HG02588 (cell line): ENCODE results near the gene HSPA6.
"Not testable (repeated sequence)": the region's sequence is repeated elsewhere in the genome, so short reads cannot be mapped to it uniquely, and the experiment has no call there.

ENCODE experiments used
- ATAC-seq: cut with Tn5 transposase; IDR thresholded peaks from one replicate; pipeline ENCODE4 v1.9.1; 2021; ENCODE audit warnings: mild to moderate bottlenecking, moderate library complexity; ENCODE audit not compliant: unreplicated experiment

The HSPA6 gene

DNA sequence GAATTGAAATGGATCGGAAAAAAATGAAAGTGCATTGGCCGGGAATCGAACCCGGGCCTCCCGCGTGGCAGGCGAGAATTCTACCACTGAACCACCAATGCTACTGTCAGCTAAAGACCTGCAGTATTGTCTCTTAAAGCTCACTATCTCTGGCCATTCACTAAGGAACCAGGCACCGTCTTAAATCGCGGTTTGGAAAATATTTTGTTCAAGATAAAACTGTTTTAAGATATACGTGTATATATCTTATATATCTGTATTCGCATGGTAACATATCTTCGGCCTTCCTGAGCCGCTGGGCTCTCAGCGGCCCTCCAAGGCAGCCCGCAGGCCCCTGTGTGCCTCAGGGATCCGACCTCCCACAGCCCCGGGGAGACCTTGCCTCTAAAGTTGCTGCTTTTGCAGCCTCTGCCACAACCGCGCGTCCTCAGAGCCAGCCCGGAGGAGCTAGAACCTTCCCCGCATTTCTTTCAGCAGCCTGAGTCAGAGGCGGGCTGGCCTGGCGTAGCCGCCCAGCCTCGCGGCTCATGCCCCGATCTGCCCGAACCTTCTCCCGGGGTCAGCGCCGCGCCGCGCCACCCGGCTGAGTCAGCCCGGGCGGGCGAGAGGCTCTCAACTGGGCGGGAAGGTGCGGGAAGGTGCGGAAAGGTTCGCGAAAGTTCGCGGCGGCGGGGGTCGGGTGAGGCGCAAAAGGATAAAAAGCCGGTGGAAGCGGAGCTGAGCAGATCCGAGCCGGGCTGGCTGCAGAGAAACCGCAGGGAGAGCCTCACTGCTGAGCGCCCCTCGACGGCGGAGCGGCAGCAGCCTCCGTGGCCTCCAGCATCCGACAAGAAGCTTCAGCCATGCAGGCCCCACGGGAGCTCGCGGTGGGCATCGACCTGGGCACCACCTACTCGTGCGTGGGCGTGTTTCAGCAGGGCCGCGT is at the start of gene HSPA6:
Gene HSPA6, plus strand, starts transcription at position 724 of the 925 bp plus-strand sequence. Its CDS starts 119 bp downstream, at position 843.
- peak; percentile 47 for ATAC-seq

DNA sequence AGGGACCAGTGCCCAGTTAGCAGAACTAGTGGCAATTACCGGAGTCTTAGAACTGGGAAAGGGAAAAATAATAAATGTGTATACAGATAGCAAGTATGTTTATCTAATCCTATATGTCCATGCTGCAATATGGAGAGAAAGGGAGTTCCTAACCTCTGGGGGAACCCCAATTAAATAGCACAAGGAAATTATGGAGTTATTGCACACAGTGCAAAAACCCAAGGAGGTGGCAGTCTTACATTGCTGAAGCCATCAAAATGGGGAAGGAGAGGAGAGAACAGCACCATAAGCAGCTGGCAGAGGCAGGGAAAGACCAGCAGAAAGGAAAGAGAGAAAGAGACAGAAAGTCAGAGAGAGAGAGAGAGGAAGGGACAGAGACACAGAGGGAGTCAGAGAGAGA is 46.6 kb upstream of the HSPA6 start:
- ATAC-seq = not testable (repeated sequence)

DNA sequence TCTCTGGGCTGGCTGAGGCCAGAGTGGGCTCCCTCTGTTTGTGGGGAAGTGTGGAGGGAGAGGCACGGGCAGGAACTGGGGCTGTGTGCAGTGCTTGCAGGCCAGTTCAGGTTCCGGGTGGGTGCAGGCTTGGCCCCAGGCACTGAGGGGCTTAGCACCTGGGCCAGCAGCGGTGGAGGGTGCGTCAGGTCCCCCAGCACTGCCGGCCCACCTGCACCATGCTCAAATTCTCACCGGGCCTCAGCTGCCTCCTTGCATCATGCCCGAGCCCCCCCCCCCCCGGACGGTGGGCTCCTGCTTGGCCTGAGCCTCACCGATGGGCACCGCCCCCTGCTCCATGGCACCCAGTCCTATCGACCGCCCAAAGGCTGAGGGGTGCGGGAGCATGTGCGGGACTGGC is 45.4 kb upstream of the HSPA6 start:
- no peak for ATAC-seq

DNA sequence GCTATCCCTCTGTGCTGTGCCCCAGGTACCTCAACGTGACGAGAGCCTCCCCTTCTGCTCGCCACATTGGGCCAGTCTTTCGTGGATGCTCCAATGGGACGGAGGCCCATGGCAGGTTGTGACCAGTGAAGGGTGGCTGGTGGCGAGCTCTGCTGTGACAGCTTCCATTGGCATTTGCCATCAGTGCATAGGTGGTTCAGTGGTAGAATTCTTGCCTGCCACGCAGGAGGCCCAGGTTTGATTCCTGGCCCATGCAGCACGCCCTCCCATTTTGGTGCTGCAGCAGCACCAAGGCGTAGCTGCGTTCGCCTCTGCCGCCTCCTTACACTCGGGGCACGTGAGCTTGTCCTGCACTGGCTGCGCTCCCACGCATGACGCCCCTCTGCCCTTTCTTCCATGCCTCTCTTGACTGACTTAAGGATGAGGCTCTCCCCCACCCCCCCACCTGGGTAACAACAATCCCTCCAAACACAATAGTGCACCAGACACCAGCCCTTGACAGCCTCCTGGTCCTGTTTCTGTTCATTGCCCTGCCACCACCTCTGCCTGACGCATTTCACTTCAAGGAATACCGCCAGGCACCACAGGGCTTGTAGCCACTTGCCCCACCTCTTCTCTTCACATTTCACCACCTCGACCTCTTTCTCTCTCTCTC is 43.8 kb upstream of the HSPA6 start:
- no peak for ATAC-seq

DNA sequence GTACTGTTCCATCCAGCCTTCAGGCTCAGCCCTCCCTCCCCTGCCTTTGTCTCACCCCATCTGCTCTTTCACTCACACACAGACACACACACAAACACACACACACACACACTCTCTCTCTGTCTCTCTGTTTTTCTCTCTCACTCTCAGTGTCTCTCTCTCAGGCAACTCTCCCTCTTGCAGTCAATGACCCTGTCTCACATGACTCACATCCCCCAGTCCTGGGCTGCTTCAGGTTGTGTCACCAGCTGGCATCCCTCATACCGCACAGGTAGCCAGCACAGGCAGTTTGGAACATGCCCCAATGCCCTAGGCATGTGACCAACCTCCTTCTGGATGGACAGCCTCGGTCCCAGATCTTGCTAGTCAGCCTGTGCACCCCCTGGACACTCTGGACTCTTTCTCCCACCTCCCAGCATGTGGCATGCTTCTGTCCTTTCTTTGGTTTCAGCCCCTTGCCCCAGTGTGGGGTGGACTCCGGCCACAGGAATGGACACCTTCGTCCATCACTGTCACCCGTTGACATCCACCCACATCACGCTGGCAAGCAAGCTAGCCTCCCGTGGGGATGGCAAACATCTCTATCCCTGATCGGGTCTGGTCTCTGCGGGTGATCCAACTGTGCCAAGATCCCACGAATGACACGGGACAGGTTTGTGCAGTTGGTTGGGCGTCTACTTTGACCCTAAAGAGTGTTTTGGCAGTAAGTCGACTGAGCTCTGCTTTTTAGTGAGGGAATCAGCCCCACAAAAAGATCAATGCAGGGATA is 42.5 kb upstream of the HSPA6 start:
- no peak for ATAC-seq

DNA sequence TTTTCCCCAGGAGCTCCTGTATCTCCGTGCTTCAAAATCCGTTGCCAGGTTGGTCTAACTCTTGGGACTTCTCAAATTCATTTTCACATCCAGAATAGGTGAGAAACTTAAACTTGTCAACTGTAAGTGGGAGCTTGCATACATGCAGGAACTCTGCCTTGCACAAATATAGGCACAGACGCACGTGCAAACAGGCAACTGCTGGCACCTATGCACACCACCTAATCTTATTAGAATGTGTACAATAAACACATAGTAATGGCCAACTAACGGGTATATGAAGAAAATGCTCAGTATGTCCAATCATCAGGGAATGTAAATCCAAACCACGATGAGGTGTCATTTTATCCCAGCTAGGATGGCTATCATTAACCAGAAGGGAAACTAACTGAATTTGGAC is 41.7 kb upstream of the HSPA6 start:
- no peak for ATAC-seq

DNA sequence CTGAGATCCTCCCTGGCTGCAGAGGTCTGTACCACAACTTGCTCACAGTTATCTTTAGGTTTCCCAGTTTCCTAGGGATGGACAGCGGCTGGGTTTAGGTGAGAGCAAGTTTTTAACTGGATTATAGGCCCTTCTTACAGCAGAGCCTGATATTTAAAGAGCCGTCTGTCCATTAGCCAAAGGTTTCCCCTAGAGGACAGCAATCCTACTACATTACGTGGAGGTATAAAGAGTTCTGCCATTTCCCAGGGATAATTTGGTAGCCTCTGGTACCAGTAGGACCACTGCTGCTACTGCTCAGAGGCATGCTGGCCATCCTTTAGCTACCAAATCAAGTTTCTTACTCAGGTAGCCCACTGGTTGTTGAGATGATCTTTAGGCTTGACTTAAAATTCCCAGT is 41.0 kb upstream of the HSPA6 start:
- no peak for ATAC-seq

DNA sequence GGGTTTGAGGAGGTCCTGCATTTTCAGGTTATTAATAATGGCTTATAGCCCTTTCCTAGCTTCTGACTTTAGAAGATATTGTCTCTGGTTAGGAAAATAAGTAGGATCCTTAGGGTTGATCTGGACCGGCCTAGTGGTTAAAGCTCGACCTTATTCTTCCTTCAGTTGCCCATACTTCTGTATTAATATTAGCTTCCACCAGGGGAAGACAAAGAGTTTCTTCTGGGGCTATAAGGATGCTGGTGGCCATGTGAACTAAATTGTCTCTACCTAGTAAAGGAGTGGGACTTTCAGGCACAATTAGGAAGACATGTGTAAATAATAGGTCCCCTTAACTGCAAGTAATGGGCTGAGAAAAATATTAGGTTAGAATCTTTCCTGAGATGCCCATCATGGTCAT is 39.7 kb upstream of the HSPA6 start:
- no peak for ATAC-seq

DNA sequence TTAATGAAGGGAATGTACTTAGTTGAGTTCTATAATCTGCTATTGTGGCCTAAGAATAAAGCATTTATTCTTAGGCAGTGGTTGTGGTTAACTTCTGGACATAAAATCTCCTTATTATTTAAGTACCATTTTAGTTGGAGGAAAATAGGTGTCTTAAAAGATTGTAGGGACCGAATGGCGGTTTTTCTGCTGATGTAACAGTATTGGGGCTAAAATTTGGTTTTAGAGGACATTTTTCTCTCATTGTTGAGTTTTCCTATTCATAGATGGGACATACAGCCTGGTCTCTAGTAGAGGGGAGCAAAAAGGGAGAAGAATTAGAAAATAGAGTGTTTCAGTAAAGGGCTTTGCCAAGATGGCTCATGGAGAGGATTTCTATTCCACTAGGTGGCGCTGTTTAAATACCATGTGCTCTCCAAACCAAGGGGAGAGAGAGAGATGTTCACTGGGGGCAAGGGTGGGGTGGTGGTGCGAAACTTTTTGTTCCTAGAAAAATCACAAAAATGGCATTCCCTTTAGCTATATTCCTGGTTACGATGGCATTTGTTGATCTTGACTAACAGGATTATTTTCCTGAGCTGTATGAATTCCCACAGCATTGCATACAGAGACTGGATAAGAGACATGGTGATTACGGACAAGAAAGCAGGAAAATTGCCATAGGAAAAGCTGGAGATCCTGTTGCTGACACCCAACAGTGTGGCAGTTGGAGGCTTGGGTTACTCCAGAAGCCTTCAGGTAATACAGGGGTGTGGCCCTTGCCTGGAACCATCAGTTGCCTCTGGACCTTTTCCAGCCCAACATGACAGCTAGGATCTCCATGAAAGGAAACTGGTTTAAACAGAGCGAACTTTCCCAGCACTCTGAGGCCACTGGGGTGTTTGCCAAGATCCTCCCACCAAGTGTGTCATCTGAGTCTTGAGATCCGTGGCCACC is 37.3 kb upstream of the HSPA6 start:
- no peak for ATAC-seq

DNA sequence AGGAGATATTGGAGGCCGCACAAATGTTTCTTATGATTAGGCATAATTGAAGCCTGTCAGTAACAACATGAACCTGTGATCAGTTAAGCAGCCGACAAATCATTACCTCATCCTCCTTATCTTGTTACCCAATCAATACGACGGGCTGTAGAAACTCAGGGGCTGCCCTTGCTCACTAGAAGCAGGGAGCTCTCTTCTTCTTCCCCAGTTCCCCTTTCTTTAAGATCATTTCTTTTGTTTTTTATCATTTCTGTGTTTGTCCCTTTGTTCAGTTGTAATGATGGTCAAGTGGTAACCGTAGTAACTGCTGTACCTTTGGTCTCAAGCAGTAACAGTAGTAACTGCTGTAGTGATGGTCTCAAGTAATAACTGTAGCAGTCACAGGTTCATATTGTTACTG is 32.9 kb upstream of the HSPA6 start:
- no peak for ATAC-seq

DNA sequence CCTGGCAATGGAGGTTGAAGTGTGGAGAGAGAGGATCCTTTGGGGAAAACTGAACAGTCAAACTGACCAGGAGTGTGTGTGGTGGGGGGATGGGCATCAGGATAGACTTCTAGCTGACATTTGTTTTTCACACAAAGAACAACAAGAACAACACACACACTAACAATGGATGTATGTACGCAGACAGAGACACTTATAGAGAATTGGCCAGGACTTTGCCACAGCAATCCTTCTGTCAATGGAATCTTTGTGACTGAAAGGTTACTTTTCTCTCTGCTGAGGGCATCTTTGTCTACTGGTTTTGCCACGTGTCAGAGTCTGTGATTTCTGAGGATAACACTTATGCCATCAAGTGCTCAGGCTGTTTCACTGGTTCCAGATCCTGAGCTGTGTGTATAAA is 31.5 kb upstream of the HSPA6 start:
- no peak for ATAC-seq

DNA sequence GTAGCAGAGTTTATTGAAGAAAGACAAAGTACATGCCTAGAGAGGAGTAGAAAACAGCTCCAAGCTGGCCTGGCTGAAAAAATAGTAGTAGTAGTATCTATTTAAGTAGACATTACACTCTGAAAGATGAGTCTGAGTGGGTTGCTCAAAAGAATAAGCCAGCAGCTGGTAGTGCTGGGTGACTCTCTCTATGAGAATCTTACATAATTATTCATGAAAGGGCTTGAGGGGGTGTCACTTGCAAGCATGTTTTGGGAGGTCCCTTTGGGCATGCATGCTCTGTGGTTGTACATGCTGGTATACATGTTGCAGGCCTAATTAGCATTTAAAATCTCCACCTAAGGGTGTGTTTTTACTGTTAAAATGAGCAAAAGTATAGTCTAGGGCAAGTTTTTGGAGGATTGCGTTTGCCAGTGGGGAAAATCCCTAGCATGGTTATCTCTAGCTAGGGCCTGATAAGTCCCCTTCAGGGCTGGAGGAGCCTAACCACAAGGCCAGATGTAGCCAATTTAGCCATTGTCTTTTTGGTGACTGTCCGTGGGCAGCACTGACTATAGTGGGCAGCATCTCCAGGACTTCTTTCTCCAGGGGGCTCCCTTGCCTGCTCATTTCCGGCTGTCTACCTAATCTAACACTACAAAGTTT is 30.1 kb upstream of the HSPA6 start:
- no peak for ATAC-seq

DNA sequence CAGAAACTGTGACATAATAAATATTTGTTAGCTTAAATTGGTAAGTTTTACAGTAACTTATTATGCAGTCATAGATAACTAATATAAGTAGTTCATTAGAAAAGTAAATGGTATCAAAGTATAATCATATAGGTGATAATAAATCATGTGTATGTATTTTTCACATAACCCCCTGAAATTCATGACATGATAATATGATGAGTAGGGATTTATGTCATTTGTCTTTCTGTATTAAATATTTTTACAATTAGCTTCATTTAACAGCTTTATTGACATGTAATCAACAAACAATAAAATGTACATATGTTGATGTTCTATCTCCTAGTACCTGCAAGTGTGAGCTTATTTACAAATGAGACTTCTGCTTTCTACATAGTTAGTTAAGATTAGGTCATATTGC is 28.9 kb upstream of the HSPA6 start:
- ATAC-seq = no peak

DNA sequence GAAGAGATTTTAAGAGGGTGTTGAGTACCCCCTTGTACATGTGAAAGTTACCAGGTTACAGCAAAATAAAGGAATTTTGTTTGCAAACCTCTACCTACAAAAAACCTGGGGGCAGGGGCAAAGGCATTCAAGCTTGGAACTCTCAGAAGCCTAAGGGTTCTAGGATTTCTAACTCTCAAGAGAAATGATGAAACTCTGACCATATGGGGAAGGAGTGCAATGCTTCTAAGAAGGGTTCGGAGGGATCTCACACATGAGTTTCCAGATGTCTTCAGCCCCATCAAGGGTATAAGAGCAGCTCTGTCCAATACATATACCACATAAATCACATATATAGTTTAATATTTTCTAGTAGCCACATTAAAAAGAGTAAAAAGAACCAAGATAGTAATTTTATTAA is 26.4 kb upstream of the HSPA6 start:
- no peak for ATAC-seq

DNA sequence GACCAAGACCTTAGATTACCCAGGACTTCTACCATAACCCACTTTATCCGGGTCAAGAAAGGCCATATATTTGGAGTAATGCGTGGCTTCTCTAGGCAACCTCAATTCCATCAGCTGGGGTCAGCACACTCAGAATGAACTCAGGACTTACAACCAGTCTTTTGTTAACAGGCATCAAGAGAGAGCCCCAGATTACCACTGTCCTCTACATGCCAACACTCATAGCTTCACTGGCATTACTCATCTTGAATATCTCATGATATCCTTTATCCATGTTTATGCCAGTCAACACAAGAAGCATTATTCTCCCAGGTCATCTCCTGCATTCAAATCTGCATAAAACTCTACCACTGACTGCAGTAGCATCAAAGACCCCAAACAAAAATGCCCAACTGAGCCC is 25.7 kb upstream of the HSPA6 start:
- ATAC-seq = no peak

DNA sequence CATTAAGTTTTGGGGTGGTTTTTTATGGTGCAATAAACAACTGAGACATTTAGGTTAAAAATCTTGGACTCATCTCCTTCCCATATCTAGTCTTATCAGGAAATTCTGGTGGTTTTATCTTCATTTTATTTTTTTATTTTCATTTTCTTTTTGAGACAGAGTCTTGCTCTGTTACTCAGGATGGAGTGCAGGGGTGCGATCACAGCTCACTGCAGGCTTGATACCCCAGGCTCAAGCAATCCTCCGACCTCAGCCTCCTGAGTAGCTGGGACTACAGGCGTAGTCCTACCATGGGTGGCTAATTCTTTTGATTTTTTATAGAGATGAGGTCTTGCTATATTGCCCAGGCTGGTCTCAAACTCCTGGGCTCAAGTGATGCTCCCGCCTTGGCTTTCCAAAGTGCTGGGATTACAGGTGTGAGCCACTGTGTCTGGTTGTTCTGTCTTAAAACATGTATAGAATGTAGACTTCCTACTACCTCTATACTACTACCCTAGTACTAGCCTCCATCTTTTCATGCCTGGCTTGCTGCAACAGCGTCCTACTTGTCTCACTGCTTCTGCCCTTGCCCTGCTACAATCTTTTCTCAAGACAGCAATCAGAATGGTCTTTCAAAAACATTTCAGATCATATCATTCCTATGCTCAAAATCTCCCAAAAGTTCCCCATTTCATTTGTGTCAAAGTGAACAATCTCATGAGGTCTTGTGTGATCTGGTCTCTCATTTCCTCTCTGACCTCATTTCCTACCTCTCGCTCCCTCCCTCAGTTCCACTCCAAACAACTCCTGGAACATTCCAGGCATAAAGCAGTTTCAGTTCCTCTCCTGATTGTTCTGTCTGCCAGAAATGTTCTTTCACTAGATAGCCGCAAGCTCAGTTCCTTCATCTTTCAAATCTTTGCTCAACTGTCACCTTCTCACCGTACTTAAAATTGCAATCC is 25.0 kb upstream of the HSPA6 start:
- no peak for ATAC-seq

DNA sequence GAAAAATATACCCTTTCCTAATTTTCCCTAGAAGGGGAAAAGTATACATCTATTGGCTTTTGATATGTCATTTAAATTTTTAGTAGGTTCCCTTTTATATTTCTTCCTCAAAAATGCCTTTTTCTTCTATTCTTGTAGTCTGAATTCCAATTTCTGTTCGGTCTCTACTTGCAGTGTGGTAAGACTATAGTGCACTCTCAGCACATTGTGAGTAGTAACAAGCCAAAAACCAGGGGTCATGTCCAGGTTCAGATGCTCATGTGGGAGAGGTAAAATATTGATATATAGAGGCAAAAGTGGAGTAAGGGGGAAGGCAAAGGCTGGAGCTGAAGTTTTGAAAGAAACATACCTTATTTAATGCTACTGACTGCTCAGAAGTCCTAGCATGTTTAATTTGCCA is 23.1 kb upstream of the HSPA6 start:
- ATAC-seq = no peak

DNA sequence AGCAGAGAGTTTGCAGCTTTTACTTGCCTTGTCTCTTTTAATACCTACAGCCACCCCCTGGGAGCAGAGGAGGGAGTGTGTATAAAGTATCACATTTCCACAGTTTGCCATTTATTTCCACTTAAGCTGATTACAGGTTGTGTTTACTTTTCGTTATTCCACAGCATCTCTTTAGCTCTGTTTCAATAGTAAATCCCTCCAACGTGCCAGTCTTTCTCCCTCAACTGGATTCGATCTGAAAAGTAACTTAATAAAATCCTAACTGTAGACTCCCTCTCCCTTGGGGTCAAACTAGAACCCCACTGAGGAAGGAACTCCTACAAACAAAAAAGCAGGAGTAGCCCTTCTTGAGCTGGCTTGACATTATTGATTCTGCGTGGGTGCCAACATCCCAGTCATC is 22.2 kb upstream of the HSPA6 start:
- no peak for ATAC-seq
